T-helper 2 cell treated with Interferon-gamma antibody and Interleukin-4, amounts not matched to agents 100 ng/mL and 5 ng/mL, for 36 hours (primary cell): ENCODE data around the gene HS6ST1. TPM values are rescaled to one million over a fixed set of nuclear protein-coding genes. Genes with fewer than 3 reads are reported as not detected.

ENCODE experiments used
- intact Hi-C: fragments of 100-400 bp; cut with micrococcal nuclease; formaldehyde crosslinking; loops from one replicate; pipeline ENCODE4 v1.15.1; 2023
- total RNA-seq: library from RNA; stranded (reverse); gene quantifications from 2 replicates; pipeline ENCODE4 v1.2.3, GENCODE V29; 2022

The HS6ST1 gene
- total RNA-seq, 1 donor from 2014 or later: 14.7 TPM

- intact Hi-C loops: no loop called here
Observed at GRCh38 chr2:128300151-128301020, 18.3 kb downstream of the HS6ST1 start.

- intact Hi-C loops: no loop called here
Observed at GRCh38 chr2:128299628-128300027, 19.0 kb downstream of the HS6ST1 start.

- intact Hi-C loops: no loop called here
Observed at GRCh38 chr2:128298846-128299507, 19.7 kb downstream of the HS6ST1 start.

- intact Hi-C loops: no loop called here
Observed at GRCh38 chr2:128298286-128298685, 20.4 kb downstream of the HS6ST1 start.

- intact Hi-C loops: no loop called here
Observed at GRCh38 chr2:128293870-128294455, 24.7 kb downstream of the HS6ST1 start.

GRCh38 chr2:128293426-128293755 is 25.3 kb downstream of the HS6ST1 start:
- intact Hi-C loops: no loop called here

GRCh38 chr2:128292599-128293425 is 25.9 kb downstream of the HS6ST1 start:
- intact Hi-C loops: no loop called here

GRCh38 chr2:128291844-128292598 is 26.6 kb downstream of the HS6ST1 start:
- intact Hi-C loops: no loop called here

GRCh38 chr2:128291161-128291843 is 27.4 kb downstream of the HS6ST1 start:
- intact Hi-C loops: no loop called here

- intact Hi-C loops: no loop called here
Observed at GRCh38 chr2:128290356-128290755, 28.3 kb downstream of the HS6ST1 start.

- intact Hi-C loops: no loop called here
Observed at GRCh38 chr2:128289439-128289838, 29.2 kb downstream of the HS6ST1 start.

GRCh38 chr2:128288781-128289180 is 29.9 kb downstream of the HS6ST1 start:
- intact Hi-C loops: no loop called here

- intact Hi-C loops: no loop called here
Observed at GRCh38 chr2:128287780-128288735, 30.6 kb downstream of the HS6ST1 start.

- intact Hi-C loops: no loop called here
Observed at GRCh38 chr2:128286905-128287779, 31.5 kb downstream of the HS6ST1 start.

GRCh38 chr2:128286011-128286721 is 32.5 kb downstream of the HS6ST1 start:
- intact Hi-C loops: no loop called here

- intact Hi-C loops: no loop called here
Observed at GRCh38 chr2:128285329-128285931, 33.2 kb downstream of the HS6ST1 start.

- intact Hi-C loops: no loop called here
Observed at GRCh38 chr2:128284841-128285240, 33.8 kb downstream of the HS6ST1 start.
